ENCODE measurements around the gene KCNQ2.

KCNQ2 gene

DNA sequence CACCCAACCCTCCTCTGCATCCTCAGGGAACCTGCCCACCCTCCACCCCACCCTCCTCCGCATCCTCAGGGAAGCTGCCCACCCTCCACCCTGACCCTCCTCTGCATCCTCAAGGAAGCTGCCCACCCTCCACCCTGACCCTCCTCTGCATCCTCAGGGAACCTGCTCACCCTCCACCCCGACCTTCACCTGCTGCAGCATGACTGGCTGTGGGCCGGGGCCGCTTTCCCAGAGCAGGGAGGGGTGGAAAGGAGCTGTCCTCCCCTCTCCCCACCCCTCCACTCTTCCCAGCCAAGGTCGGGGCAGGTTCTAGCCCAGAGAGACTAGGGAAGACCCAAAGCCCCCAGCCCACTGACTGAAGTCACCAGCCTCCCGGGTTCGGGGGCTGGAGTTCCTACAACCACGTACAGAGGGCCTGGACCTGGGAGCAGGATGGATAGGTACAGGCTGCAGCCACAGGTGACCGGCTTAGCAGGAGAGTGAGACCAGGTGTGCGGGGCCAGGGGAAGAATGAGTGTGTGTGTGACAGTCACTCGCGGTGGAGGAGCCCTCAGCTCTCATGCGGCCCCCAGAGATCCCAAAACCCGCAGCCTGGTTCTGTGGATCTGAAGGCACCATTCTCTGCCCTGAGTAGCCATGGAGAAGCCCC lies 14.8 kb upstream of the KCNQ2 start:
- peaks cover 3 to 5% of the 10 kb centered on the region in 2 donors for H3K4me1 ChIP-seq (ENCODE audit: control insufficient read depth in 2 of 2, insufficient read depth in 1 of 2, low read depth in 1 of 2, low read length in 2 of 2)
- H3K4me3 ChIP-seq (ENCODE audit: low read length in 2 of 2): no peak overlapping the region
- H3K4ac ChIP-seq (ENCODE audit: low read length): no peak overlapping the region
- no peak overlapping the region for H4K91ac ChIP-seq (ENCODE audit: low read depth, low read length, poor library complexity)
- no CpG with 5 or more reads among the region's 14 CpGs for WGBS, 2 donors (ENCODE audit: extremely low coverage in 2 of 2, insufficient read length in 2 of 2, insufficient replicate concordance in 1 of 2)
- peak overlapping the region; percentile 31 for H3K23ac ChIP-seq (ENCODE audit: low read depth, low read length, poor library complexity)
- H2BK5ac ChIP-seq (ENCODE audit: low read length): no peak overlapping the region
- peaks cover 4% of the 10 kb centered on the region for H3K79me1 ChIP-seq (ENCODE audit: low read depth, low read length)
- no peak overlapping the region for H2BK12ac ChIP-seq (ENCODE audit: low read length)
- no peak overlapping the region for H2BK120ac ChIP-seq (ENCODE audit: low read depth, low read length)
- H3K9me3 ChIP-seq (replicated peaks in 1 of 2; ENCODE audit: control insufficient read depth in 2 of 2, insufficient read depth in 1 of 2, low read depth in 1 of 2, low read length in 2 of 2): peaks cover 0 to under 1% of the 10 kb centered on the region in 2 donors
- H3K36me3 ChIP-seq (replicated peaks in 1 of 2; ENCODE audit: control insufficient read depth in 2 of 2, insufficient read depth in 2 of 2, low read length in 2 of 2): no peaks in the 10 kb centered on the region
- DNase-seq (ENCODE audit: low spot score): no peak
- H3K4me2 ChIP-seq (ENCODE audit: insufficient read depth, low read length, poor library complexity, severe bottlenecking): peak overlapping the region; percentile 57
- no peak overlapping the region for H3K27ac ChIP-seq (replicated peaks; ENCODE audit: low read length)
- H3K18ac ChIP-seq (ENCODE audit: low read length): no peak overlapping the region
- peak overlapping the region; percentile 17 for H4K8ac ChIP-seq (ENCODE audit: low read depth, low read length)
- no peak overlapping the region for H3K14ac ChIP-seq (ENCODE audit: low read length)
- peak overlapping the region; percentile 53 for H2AFZ ChIP-seq (ENCODE audit: low read length)
- H3K27me3 ChIP-seq (ENCODE audit: control insufficient read depth in 3 of 3, insufficient read depth in 3 of 3, low read depth in 1 of 3, low read length in 3 of 3): peaks cover 3 to 45% (median 30%) of the 10 kb centered on the region in 3 experiments
- peak overlapping the region; percentile 21 for H3K9ac ChIP-seq (ENCODE audit: low read depth, low read length, poor library complexity)
- no peak overlapping the region for H2AK5ac ChIP-seq (ENCODE audit: low read depth, low read length)
- H2BK15ac ChIP-seq (ENCODE audit: low read length): peak overlapping the region; percentile 9

DNA sequence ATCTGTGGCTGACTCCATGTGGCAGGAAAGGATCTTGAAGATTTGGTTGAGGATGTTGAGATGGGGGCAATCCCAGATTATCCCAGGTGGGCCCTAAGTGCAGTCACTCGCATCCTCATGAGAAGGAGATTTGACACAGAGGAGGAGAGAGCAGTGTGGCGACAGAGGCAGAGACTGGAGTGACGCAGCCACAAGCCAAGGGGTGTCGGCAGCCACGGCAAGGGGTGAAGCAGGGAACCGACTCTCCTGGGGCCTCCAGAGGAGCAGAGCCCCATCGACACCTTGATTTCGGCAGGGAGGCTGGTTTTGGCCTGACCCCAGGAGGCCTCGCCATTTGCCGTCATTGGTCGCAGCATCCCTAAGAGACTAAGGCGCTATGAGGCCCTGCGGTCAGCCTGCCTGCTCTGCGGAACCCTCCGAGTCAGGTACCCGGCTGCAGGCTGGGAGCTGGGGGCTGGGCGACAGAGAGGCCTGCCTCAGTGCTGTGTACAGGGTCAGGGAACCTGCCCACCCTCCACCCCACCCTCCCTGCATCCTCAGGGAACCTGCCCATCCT lies 13.9 kb upstream of the KCNQ2 start:
- no peak overlapping the region for H3K4me3 ChIP-seq (ENCODE audit: low read length in 2 of 2)
- H2AK5ac ChIP-seq (ENCODE audit: low read depth, low read length): peak overlapping the region; percentile 75
- H3K27me3 ChIP-seq (ENCODE audit: control insufficient read depth in 3 of 3, insufficient read depth in 3 of 3, low read depth in 1 of 3, low read length in 3 of 3): peaks cover 3 to 52% (median 30%) of the 10 kb centered on the region in 3 experiments
- H3K18ac ChIP-seq (ENCODE audit: low read length): no peak overlapping the region
- H2BK120ac ChIP-seq (ENCODE audit: low read depth, low read length): no peak overlapping the region
- no peak overlapping the region for H4K8ac ChIP-seq (ENCODE audit: low read depth, low read length)
- H3K14ac ChIP-seq (ENCODE audit: low read length): no peak overlapping the region
- no peak overlapping the region for H3K27ac ChIP-seq (replicated peaks; ENCODE audit: low read length)
- H4K91ac ChIP-seq (ENCODE audit: low read depth, low read length, poor library complexity): no peak overlapping the region
- H3K9ac ChIP-seq (ENCODE audit: low read depth, low read length, poor library complexity): peak overlapping the region; percentile 60
- H3K4me1 ChIP-seq (ENCODE audit: control insufficient read depth in 2 of 2, insufficient read depth in 1 of 2, low read depth in 1 of 2, low read length in 2 of 2): peaks cover 7 to 8% of the 10 kb centered on the region in 2 donors
- no peaks in the 10 kb centered on the region for H3K36me3 ChIP-seq (replicated peaks in 1 of 2; ENCODE audit: control insufficient read depth in 2 of 2, insufficient read depth in 2 of 2, low read length in 2 of 2)
- H3K79me1 ChIP-seq (ENCODE audit: low read depth, low read length): peaks cover 2% of the 10 kb centered on the region
- H2BK12ac ChIP-seq (ENCODE audit: low read length): no peak overlapping the region
- no peak overlapping the region for H2BK5ac ChIP-seq (ENCODE audit: low read length)
- H3K23ac ChIP-seq (ENCODE audit: low read depth, low read length, poor library complexity): no peak overlapping the region
- no peak overlapping the region for H2BK15ac ChIP-seq (ENCODE audit: low read length)
- WGBS, 2 donors (ENCODE audit: extremely low coverage in 2 of 2, insufficient read length in 2 of 2, insufficient replicate concordance in 1 of 2): no CpG with 5 or more reads among the region's 17 CpGs
- no peak overlapping the region for H3K4me2 ChIP-seq (ENCODE audit: insufficient read depth, low read length, poor library complexity, severe bottlenecking)
- no peak overlapping the region for H3K4ac ChIP-seq (ENCODE audit: low read length)
- no peak overlapping the region for H2AFZ ChIP-seq (ENCODE audit: low read length)
- no peaks in the 10 kb centered on the region for H3K9me3 ChIP-seq (replicated peaks in 1 of 2; ENCODE audit: control insufficient read depth in 2 of 2, insufficient read depth in 1 of 2, low read depth in 1 of 2, low read length in 2 of 2)
- no peak for DNase-seq (ENCODE audit: low spot score)

DNA sequence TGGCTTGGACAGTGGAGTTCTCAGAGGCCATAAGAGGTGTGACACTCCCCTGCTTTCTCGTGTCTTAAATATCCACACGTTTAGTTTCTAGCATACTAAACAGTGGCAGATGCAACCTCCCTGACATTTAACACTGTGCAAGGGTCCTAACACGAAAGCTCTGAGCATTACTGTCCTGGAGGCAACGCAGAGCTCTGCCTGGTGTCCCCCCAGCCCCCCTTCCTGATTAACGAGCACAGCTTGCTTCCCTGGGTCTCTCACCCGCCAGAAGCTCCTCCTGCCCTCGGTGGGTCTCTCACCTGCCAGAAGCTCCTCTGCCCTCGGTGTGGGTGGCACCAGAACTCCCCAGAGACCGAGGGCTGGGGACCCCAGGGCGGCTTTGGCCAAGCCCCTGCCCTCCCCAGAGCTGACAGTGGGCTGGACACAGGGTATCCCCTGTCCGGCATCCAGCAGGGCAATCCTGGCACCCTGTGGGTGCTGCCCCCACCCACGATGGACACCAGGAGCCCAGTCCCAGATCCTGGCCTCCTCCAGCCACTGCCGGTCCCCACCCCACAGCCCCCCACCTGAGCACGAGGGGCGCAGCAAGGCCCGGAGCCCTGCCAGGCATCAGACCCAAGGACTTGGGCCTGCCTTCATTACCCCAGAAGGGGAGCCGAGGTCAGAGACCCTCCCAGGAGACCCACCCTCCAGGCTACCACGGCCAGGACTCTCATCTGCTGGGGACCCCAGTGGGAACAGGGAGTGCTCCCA lies 12.4 kb upstream of the KCNQ2 start:
- H2BK15ac ChIP-seq (ENCODE audit: low read length): no peak overlapping the region
- H2BK12ac ChIP-seq (ENCODE audit: low read length): no peak overlapping the region
- H3K18ac ChIP-seq (ENCODE audit: low read length): peak overlapping the region; percentile 48
- H3K23ac ChIP-seq (ENCODE audit: low read depth, low read length, poor library complexity): no peak overlapping the region
- no peak overlapping the region for H3K4me3 ChIP-seq (ENCODE audit: low read length in 2 of 2)
- no peak overlapping the region for H4K91ac ChIP-seq (ENCODE audit: low read depth, low read length, poor library complexity)
- H3K36me3 ChIP-seq (replicated peaks in 1 of 2; ENCODE audit: control insufficient read depth in 2 of 2, insufficient read depth in 2 of 2, low read length in 2 of 2): no peaks in the 10 kb centered on the region
- H3K4me1 ChIP-seq (ENCODE audit: control insufficient read depth in 2 of 2, insufficient read depth in 1 of 2, low read depth in 1 of 2, low read length in 2 of 2): peaks cover 7 to 8% of the 10 kb centered on the region in 2 donors
- no peak for DNase-seq (ENCODE audit: low spot score)
- H2BK120ac ChIP-seq (ENCODE audit: low read depth, low read length): no peak overlapping the region
- no peaks in the 10 kb centered on the region for H3K9me3 ChIP-seq (replicated peaks in 1 of 2; ENCODE audit: control insufficient read depth in 2 of 2, insufficient read depth in 1 of 2, low read depth in 1 of 2, low read length in 2 of 2)
- H3K27me3 ChIP-seq (ENCODE audit: control insufficient read depth in 3 of 3, insufficient read depth in 3 of 3, low read depth in 1 of 3, low read length in 3 of 3): peaks cover 3 to 54% (median 24%) of the 10 kb centered on the region in 3 experiments
- no peak overlapping the region for H3K9ac ChIP-seq (ENCODE audit: low read depth, low read length, poor library complexity)
- H3K79me1 ChIP-seq (ENCODE audit: low read depth, low read length): peaks cover 2% of the 10 kb centered on the region
- no peak overlapping the region for H3K4me2 ChIP-seq (ENCODE audit: insufficient read depth, low read length, poor library complexity, severe bottlenecking)
- H2AK5ac ChIP-seq (ENCODE audit: low read depth, low read length): no peak overlapping the region
- no peak overlapping the region for H4K8ac ChIP-seq (ENCODE audit: low read depth, low read length)
- no CpG with 5 or more reads among the region's 18 CpGs for WGBS, 2 donors (ENCODE audit: extremely low coverage in 2 of 2, insufficient read length in 2 of 2, insufficient replicate concordance in 1 of 2)
- H2BK5ac ChIP-seq (ENCODE audit: low read length): no peak overlapping the region
- no peak overlapping the region for H2AFZ ChIP-seq (ENCODE audit: low read length)
- H3K4ac ChIP-seq (ENCODE audit: low read length): no peak overlapping the region
- peak overlapping the region; percentile 17 for H3K14ac ChIP-seq (ENCODE audit: low read length)
- no peak overlapping the region for H3K27ac ChIP-seq (replicated peaks; ENCODE audit: low read length)

DNA sequence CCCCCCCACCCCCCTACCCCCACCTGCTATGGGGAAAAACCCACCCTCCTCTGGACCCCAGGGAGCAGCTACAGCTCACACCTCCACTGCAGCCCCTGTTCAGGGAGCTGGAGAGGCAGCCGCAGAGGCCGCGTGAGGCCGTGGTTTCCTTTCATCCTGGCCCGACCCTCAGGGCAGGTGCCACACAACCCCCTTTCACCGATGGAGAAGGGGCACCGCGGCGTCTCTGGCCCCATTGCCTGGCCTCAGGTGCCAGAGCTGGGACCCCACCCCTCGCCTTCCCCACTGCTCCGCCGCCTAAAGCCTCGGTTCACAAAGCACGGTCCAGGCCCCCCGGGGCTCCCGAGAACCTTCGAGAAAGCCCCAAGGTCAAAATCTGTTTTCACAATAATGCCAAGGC lies 11.8 kb upstream of the KCNQ2 start:
- Histone ChIP-seq H3K9ac (ENCODE audit: low read depth, low read length, poor library complexity) (no peak overlapping the region), H3K4ac (ENCODE audit: low read length) (no peak overlapping the region), H3K9me3 (replicated peaks in 1 of 2; ENCODE audit: control insufficient read depth in 2 of 2, insufficient read depth in 1 of 2, low read depth in 1 of 2, low read length in 2 of 2) (no peaks in the 10 kb centered on the region), H3K14ac (ENCODE audit: low read length) (no peak overlapping the region), H3K36me3 (replicated peaks in 1 of 2; ENCODE audit: control insufficient read depth in 2 of 2, insufficient read depth in 2 of 2, low read length in 2 of 2) (no peaks in the 10 kb centered on the region), H3K18ac (ENCODE audit: low read length) (peak overlapping the region; percentile 38), H2BK15ac (ENCODE audit: low read length) (no peak overlapping the region), H4K8ac (ENCODE audit: low read depth, low read length) (no peak overlapping the region), H2AFZ (ENCODE audit: low read length) (no peak overlapping the region), H2AK5ac (ENCODE audit: low read depth, low read length) (no peak overlapping the region), H4K91ac (ENCODE audit: low read depth, low read length, poor library complexity) (no peak overlapping the region), H2BK5ac (ENCODE audit: low read length) (no peak overlapping the region), H3K4me2 (ENCODE audit: insufficient read depth, low read length, poor library complexity, severe bottlenecking) (no peak overlapping the region), H3K4me1 (ENCODE audit: control insufficient read depth in 2 of 2, insufficient read depth in 1 of 2, low read depth in 1 of 2, low read length in 2 of 2) (peaks cover 7 to 8% of the 10 kb centered on the region in 2 donors), H3K27me3 (ENCODE audit: control insufficient read depth in 3 of 3, insufficient read depth in 3 of 3, low read depth in 1 of 3, low read length in 3 of 3) (peaks cover 3 to 50% (median 20%) of the 10 kb centered on the region in 3 experiments), H2BK12ac (ENCODE audit: low read length) (no peak overlapping the region), H3K4me3 (ENCODE audit: low read length in 2 of 2) (no peak overlapping the region), H3K27ac (replicated peaks; ENCODE audit: low read length) (no peak overlapping the region), H2BK120ac (ENCODE audit: low read depth, low read length) (no peak overlapping the region), H3K23ac (ENCODE audit: low read depth, low read length, poor library complexity) (no peak overlapping the region), H3K79me1 (ENCODE audit: low read depth, low read length) (peaks cover 2% of the 10 kb centered on the region)
- no CpG with 5 or more reads among the region's 17 CpGs for WGBS, 2 donors (ENCODE audit: extremely low coverage in 2 of 2, insufficient read length in 2 of 2, insufficient replicate concordance in 1 of 2)
- DNase-seq (ENCODE audit: low spot score): no peak

All from neuronal stem cell (in vitro differentiated cells).